Cerebellar cortex (tissue), 1 donor: ENCODE data around the gene NEK9.
"Not testable (repeated sequence)": the region's sequence is repeated elsewhere in the genome, so short reads cannot be mapped to it uniquely, and the experiment has no call there.

Source experiments
- DNase-seq: peaks from one replicate; pipeline ENCODE4 v3.0.0-alpha.2; 2015; ENCODE audit warnings: low spot score

NEK9 gene

DNA sequence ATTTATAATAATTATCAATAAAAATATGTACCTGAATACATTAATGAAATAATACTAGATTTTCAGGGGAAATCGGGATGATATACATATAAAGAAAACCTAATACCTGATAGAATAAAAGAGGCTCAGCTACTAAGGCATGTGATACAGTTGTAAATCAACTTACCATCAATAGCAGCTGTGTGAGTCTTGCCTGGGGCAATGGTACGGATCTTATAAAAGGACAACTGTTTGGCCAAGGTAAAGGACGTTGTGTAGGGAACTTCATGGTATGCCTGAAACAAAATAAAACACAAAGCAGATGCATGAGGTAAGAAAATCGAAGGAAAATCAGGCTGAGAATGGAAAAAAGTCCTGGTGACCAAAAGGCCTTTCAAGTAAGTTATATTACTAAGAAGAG is 25.4 kb downstream of the NEK9 start:
- DNase-seq: no peak

DNA sequence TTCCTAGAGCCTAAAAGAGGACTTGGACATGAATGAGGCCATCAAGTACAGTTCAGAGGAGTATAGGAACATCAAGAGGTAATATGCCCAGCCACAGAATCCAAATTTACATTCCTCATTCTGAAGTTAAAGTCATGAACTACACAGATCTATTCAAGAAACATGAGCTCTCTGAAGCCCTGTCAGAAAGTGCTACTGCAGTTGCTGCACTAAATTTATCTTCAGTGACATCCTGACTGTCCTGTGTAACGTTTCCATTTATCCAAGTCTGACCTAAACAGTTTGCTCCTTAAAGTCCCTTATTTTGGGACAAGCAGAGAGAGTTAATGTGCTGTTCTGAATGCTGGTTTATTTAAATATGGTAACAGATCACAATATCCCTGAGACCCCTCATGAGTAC is 28.2 kb downstream of the NEK9 start:
- DNase-seq: no peak

DNA sequence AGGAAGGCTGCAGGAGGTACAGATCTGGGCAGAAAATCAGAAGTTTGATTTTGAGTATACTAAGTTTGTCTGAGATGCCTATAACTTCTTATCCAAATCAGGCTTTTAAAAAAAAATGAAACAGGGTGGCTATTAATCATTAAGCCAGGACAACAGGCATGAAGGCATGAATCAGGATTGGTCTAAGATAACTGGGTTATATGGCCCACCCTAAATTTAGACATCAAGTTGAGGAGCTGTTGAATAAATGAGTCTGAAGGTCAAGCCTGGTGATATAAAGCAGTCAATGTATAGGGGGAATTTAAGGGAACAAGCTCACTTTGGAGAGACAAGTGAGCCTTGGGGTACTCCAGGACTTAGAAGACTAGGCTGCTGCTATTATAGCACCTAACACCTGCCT is 28.6 kb downstream of the NEK9 start:
- no peak for DNase-seq

DNA sequence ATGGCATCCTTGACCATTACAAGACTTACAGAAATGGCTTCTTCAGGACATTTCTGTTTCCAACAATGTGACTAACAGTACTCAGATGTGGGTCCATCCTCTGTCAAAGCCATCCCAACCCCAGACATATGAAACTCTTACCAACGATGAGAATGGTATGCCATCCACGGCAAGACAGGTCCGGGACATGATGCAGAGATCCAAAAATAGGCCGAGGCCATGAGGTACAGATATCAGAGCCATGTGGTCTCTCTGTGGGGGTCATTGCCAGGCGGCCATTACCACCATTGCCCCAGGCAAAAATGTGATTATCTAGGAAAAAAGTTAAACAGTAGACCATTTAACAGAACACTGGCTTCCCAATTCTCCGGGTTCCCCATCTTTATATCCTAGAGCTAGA is 29.9 kb downstream of the NEK9 start:
- DNase-seq: no peak

DNA sequence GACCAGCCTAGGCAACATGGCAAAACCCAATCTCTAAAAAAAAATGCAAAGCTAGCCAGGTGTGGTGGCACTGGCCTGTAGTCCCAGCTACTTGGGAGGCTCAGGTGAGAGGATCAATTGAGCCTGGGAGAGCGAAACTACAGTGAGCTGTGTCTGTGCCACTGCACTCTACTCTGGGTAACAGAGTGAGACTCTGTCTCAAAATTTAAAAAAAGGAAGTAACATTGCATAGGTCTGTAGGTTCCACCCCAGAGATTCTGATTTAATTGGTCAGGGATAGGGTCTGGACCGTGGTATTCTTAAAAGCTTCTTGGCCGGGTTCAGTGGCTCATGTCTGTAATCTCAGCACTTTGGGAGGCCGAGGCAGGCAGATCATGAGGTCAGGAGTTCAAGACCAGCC is 31.2 kb downstream of the NEK9 start:
- no peak for DNase-seq

DNA sequence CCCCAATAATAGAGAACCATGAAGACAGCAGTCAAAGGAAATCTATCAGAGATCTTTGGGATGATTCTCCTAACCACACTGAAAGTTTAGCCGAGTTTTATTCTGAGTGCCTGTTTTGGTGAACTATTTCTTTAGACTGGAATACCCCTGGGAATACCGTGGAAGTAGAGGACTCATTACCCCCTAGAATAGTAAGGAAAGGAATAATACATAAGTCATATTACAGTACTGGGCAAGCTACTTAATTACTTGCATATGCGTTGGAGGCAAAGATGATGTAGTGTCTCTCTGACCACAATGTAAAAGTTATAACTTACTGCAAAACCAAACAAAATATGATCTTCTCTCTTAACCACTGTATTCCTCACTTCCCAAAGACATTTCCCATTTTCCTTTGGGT is 32.0 kb downstream of the NEK9 start:
- DNase-seq: no peak

DNA sequence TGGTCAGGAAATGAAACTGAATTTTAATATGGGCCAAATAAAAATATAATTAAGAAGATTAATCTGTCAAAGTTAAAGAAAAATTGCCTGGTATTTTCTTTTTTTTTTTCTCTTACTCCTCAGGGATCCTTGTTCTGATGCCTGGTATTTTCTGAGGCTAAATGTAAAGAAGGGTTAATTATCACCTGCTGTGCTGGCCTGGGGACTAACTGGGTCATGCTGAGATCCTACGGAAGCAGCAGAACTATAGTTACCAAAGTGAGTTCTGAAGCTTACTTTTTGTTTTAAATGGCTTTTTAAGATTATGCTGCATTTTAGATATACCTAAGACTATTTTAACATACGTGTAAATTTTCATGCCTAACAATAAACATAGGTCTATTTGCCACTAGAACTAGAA is 34.1 kb downstream of the NEK9 start:
- no peak for DNase-seq

DNA sequence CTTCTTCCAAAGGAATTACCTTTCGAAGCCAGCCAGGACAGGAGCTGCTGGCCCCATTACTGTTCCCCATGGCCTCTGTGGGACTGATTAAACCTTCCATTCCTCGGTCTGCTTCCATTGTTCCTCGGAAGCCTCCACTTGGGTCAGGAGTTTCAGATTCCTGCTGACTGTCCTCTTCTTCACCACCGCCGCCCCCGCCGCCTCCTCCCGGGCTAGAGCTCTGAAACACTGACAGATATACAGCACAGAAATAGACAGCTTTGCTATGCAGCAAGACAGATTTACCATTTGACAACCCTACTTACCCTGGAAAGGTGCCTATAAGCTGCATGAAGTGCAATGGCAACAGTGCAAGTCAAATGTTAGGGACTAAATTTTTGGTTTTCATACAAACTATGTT is 35.6 kb downstream of the NEK9 start:
- no peak for DNase-seq

DNA sequence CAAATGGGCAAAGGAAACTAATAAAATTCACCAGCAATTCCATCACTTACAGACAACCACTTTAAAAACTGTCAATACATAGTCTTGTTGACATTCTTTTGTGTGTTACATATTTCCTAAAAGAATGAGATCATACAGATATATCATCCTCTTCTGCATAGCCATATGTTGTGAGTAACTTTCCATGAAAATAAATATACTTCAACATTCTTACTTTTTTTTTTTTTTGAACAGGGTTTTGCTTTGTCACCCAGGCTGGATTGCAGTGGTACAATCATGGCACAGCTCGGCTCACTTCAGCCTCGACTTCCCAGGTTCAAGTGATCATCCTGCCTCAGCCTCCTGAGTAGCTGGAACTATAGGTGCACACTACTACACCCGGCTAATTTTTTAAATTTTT is 36.5 kb downstream of the NEK9 start:
- DNase-seq: no peak

DNA sequence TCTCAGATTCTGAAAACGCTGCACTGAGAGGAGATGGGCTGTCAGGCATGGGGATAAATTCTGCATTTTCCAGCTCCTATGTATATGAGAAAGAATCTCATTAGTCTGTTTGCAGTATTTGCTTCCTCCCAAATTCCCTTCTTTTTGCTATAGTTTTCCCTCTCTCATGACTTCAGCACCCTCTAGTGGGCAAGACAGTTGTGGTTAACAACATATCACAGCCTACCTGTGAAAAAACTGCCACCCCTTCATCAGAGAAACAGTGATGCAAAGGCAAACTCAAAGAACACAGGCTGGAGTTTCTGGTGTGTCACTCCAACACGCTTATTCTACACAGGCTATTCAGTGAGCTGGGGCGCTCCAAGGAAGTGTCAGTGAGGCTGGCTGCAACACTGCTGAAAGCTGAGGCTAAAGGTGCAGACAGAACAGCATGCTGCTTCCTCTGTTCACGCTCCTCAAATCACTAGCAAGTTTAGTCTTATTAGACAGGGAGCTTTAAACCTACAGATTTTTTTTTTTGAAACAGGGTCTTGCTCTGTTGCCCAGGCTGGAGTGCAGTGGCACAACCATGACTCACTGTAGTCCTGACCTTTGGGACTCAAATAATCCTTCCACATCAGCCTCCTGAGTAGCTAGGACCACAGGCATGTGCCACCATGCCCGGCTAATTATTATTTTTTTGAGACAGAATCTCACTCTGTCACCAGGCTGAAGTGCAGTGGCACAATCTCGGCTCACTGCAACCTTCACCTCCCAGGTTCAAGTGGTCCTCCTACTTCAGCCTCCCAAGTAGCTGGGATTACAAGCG is 38.1 kb downstream of the NEK9 start:
- peak; percentile 75 for DNase-seq

DNA sequence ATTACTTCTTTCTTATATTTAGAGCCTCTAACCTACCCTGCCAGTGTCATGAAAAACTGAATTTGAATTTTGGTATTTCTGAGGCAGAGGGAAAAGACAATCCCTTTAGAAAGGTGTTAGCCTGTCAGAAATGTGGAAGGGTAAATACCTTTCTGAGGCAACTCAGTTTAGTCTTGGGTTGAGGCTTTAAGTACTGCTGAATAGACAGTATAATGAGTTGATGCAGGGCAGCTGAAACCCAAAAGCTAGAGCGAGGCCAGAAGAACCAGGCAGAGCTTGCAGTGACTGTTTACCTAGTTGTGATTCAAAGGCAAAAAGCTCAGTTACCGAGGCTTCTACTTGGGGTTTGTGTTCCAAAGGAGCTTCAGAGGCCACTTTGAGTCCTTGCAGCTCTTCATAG is 38.7 kb downstream of the NEK9 start:
- DNase-seq: no peak

DNA sequence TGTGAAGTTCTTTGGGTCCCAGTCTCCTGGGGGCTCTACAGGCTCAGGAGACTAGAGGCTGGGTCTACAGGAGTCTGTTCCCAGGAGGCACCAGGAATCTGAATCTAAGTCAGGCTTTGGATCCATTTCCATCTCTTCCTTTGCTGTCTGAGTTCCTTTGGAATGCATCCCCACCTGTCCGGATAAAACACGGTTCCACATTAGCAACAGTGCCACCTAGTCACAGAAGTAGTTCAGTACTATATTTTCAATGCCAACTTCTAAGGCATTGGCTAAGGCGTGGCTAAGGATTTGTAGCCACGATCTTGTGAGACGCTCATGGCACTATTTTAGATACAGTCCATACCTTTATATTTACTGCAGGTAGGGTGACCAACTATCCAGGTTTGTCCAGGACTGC is 42.3 kb downstream of the NEK9 start:
- DNase-seq: no peak

DNA sequence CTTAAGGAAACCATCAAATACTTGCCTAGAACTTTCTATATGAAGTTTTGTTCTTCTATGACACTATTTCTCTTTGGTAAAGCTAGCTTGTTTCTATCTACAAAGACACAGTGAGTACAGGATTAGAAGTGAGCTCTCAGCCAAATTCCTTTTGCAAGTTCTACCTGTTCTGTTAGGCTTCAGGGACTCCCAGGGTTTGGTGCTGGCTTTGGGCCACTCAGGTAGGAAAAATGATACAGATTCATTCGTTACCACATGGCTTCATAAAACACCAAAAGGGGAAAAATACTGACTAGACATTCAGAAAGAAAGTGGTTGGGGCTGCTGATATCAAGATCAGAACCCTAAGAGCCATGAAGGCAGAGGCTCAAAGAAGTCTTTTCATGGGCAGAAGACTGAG is 43.6 kb downstream of the NEK9 start:
- no peak for DNase-seq

DNA sequence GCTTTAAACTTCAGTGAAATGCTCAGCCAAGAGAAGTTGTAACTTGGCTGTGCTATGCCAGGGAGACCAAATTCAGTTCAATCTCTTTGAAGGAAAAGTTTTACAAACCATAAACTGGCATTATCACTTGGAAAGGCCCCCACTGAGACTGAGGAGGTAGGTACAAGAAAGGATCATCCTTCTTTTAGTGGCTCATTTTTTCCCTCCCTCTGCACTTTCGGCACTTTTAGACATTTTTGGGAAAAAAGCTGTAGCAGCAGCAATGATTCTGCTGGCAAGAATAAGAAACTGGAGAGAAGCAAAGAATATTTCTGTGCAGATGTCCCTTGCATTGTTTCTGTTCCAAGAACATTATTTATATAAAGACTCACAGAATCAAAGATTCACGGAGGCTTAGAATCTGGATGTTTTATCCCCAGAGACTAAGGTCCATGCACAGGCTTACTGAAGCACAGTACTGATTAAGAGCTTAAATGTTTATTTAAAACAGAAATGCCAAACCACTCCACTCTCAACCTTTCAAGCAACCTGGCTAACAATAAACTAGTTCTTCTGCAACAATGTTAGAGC is 45.1 kb downstream of the NEK9 start:
- no peak for DNase-seq

DNA sequence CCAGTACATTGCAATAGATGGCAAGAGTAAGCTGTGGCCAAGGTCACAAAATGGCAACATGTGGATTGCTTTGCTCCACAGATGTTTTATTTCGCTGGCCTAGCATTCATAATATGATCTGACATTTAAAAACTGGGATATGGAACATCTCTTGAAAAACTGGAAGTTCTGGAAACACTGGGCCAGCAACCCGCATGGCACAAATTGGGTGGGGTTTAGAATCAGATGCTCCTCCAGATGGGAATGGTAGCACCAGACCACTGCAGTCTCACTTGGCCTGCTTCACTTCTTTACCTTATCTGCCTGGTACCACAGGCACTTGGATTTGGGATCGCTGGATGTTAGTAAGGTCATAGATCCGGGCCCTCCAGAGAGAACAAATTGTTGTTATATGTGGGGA is 47.3 kb downstream of the NEK9 start:
- DNase-seq: no peak

DNA sequence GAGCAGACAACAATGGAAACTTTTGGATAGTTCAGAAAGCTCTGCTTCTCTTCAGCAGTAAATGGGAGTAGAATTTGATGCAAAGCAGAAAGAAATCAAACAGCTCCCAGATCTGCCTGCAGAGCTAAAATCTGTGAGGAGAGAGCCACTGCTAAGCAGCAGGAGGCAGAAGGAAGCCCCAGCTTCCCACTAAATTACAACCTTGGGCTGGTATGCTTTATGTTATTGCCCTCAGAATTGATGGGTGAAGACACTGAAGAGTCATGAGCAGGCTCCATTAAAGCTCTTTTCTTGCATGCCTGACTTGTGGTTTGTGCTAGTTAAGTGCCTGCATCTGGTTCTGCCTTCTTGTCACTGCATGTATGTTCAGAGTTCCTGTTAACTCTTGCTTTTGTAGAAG is 49.1 kb downstream of the NEK9 start:
- DNase-seq: no peak

DNA sequence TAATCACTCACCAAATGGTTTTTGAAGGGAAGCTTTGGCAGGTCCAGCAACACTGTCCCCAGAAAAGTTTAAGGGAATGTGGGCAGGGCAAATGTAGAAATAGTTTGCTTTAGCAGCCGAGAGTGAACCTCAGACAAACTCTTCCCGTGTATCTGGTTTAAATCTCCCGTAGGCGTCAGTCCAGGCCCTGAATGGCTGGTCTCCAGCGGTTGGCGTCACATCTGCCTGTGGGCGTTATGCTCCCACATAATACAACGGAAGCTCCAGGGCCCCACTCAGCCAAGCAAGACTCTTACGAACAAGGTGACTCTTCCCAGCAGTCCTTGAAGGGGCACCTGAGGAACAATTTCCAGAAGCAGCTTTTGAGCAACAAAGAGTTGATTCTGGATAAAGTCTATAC is 56.5 kb downstream of the NEK9 start:
- DNase-seq: no peak

DNA sequence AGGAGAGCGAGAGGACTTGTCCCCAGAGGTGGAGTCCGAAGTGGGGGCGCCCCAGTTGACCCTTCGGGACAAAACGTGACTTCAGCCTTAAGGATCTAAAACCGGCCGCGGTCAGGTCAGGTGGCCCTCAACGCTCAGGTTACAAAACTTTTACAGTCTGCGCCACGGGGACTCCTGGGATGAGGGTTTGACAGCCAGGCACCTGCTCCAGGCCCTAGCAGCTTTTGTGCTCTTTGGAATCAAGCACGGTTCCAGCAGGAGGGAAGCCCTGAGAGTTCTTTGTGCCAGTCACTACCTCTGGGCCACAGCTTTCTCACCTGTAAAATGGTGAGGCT is 57.1 kb downstream of the NEK9 start:
- peak; percentile 31 for DNase-seq

DNA sequence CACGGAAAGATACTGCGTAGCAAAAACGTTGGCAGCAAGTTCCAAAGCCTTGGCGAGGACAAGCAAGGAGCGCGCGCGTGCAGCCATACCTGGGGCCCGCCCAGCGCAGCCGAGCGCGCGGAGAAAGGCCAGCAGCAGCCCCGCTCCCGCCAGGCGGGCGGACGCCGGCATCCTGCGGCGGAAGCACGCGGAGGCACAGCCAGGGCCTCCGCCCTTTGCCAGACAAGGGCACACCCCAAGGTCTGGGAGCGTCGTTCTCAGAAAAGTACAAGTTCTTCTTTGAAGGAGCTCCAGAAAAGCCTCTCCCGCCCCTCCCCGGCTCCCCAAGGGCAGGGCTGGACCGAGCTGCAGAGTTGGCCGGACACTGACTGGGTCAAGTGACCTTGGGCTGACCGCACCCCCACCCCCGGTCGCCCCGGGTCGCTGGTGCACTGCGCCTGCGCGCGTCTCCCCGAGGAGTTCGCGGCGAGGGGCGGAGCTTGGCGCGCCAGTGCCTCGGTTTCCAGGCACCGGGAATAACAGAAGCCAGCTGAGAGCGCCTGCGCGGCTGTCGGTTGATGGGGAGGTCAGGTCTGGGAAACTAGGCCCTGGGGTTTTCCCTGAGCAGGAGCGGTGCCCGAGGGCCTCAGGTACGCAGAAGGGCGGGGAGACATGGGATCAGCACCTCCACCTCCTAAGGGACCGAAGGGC is 57.6 kb downstream of the NEK9 start, which contains the start of gene ZC2HC1C:
TSS of gene ZC2HC1C (plus strand) at position 521 of the 690 bp plus-strand sequence. CDS start 933 bp downstream, outside the sequence.
- peak; percentile 84 for DNase-seq

DNA sequence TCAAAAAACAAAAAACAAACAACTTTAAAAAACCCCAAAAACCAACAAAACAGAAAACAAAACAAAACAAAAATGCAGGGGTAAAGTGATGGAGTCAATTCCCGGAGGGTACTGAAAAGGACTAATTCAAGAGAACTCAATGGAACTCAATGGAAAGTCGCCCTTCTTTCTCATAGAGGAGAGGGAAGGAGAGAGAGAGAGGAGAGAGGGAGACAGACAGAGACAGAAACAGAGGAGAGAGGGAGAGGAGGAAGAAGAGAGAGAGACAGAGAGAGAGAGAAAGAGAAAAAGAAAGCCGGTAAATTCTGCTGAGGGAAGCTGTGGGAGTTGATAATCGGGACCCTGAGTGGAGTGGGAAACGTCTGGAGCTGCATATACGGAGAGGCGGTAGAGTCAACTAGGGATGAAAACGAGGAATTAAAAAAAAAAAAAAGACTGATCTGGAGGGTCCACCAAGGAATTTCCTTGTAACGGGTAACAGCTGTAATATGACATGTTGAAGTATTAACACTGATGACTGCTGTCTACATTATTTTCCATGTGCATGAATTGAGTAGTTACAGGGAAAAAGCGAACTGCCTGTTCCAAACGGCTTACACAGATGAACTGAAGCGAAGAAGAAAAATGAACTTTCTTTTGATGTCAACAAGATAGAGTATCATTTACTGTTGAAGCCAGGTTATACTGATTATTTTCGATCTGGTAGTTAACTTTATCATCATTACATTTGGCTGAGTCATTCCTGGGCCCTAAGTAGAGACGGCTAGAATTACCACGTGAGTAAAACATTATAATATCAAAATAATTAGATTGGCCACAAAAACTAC is 58.3 kb downstream of the NEK9 start:
- peak; percentile 40 for DNase-seq

DNA sequence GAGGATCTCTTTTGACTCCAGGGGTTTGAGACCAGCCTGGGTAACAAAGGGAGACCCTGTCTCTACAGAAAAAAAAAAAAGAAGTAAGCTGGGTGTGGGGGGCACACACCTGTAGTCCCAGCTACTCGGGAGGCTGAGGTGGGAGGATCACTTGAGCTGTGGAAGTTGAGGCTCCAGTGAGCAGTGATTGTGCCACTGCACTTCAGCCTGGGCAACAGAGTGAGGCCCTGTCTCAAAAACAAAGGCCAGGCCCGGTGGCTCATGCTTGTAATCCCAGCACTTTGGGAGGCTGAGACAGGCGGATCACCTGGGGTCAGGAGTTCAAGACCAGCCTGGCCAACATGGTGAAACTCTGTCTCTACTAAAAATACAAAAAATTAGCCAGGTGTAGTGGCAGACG is 59.1 kb downstream of the NEK9 start:
- DNase-seq: not testable (repeated sequence)

DNA sequence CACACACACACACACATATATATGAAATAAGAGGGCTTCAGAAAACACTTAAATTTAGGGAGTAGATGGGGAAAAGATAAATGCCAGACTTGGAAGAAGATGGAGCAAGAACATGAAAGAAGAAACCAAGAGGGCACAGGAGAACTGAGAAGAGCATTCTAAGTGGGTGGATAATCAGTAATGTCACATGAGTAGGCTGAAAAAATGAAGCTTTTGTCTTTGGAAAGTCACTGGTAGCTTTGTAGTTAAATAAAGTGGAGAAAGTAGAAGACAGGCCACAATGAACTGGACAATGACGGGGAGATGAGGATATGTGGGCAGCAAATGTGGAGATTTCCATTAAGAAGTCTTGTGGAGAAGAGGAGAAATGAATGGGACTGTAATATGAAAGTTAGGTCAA is 59.6 kb downstream of the NEK9 start:
- no peak for DNase-seq

DNA sequence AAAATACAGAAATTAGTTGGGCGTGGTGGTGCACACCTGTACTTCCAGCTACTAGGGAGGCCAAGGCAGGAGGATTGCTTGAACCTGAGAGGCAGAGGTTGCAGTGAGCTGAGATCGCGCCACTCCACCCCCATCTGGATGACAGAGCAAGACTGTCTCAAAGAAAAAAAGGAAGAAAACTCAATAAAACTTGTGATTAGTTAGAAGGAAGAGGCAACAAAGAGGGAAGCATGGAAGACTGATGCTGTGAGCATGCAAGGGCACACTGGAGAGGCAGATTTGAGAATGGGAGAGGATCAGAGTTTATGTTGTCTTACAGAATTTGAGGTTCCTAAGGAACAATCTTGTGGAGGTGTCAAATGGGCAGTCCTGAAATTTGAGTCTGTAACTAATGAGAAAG is 60.2 kb downstream of the NEK9 start:
- DNase-seq: no peak
